ENCODE measurements around the gene NCK1.
A peak's percentile ranks its signal among the peaks of the same experiment; 100 is the strongest.

NCK1 gene

DNA sequence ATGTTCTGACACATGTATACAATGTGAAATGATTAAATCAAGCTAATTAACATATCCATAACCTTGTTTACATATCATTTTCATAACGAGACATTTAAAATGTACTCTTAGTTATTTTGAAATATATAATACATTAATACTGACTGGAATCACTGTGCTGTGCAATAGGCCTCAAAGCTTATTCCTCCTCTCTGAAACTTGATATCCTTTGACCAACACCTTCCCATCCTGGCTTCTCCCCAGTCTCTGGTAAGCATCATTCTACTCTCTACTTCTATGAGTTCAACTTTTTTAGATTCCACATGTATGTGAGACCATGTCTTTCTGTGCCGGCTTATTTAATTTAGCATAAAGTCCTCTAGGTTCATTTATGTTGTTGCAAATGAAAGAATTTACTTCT lies 48.7 kb downstream of the NCK1 start:
- DNase-seq = no peak

DNA sequence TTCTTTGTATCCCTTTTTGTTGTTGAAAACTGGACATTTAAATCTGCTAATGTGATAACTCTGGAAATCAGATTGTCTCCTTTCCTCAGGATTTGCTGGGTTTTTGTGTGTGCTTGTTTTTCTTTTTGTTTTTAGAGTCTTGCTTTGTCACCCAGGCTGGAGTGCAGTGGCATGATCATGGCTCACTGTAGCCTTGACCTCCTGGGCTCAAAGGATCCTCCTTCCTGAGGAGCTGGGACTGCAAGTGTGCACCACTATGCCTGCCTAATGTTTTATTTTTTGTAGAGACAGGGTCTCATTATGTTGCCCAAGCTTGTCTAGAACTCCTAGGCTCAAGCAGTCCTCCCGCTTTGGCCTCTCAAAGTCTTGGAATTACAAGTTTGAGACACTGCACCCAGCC lies 51.2 kb downstream of the NCK1 start:
- DNase-seq = no peak

DNA sequence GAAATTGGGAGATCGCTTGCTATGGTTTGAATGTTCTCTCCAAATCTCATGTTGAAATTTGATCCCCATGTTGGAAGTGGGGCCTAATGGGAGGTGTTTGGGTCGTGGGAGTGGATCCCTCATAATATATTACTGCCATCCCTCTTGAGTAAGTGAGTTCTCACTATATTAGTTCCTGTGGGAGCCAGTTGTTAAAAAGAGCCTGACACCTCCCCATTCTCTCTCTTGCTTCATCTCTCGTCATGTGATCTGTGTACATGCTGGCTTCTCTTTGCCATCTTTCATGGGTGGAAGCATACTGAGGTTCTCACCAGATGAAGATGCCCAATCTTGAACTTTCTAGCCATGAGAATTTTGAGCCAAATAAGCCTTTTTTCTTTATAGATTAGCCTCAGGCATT lies 52.7 kb downstream of the NCK1 start:
- DNase-seq = no peak

DNA sequence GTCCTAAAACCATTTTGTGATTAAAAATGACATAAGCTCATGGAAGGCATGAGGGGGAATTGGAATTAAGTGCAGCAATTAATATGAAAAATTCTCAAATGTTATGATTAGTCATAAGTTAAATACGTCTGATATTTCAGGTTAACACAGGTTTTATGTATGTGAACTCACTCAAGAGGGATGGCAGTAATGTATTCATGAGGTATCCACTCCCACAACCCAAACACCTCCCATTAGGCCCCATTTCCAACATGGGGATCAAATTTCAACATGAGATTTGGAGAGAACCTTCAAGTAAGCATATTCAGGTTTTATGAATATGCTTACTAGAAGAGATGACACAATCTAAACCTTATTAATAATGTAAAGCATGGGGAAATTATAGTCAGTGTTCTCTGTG lies 54.2 kb downstream of the NCK1 start:
- DNase-seq = no peak

DNA sequence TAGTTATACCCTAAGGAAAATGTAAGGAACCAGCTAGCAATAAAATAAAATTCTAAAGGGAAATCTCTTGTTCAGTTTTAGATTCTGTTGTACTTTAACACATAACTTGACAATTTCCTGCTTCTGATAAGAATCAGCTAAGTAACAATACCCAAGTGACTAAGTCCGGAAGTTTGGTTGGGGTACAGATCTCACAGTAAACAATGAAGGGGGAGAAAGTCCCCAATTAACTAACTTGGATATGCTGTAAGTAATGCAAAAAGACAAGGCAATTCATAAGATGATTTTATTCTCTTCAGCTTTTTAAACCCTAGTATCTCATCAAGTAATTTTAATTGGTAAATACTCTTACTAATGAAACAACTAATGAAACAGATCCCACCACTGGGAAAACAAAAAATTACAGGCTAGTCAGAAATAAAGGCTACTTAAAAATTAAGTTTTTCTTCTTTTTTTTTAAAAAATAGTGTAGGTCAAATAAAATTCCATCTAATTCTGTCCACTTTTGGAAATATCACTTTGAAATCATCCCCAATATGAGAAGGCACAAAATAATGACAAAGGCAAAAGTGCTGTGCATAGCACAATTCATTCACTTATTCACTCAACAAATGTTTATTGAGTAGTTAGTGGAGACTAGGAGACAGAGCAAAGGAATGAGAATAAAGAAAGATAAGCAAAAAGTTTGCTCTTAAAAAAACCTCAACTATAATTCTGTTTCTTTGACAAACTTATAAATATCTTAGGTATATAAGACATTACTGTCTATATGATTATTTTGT lies 58.0 kb downstream of the NCK1 start:
- DNase-seq = no peak

DNA sequence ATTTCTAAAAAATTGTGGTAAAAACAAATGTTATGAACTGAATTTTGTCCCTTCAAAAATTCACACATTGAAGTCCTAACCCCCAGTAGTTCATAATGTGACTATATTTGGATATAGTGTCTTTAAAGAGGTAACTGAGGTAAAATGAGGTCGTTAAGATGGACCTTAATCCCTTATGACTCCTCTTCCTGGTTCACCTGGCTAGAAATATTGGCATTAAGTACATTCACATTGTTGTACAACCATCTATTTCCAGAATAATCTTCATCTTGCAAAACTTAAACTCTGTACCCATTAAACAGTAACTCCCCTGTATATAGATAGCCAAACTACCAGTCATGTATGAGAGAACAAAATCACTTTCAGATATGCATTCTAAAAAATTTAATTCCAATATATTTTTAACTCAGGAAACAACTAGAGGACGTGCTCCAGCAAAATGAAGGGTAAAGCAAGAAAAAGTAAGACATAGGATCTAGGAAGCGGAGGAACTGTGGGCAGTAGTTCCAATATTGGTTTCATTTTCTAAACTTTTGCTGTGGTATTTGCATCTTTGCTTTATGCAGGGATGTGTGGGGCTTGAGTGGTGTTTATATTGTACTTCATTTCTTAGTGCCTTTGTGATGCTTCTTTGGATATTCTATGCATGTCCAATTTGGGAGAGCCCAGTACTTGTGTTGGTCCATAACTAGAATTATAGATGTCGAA lies 59.0 kb downstream of the NCK1 start:
- DNase-seq = no peak

DNA sequence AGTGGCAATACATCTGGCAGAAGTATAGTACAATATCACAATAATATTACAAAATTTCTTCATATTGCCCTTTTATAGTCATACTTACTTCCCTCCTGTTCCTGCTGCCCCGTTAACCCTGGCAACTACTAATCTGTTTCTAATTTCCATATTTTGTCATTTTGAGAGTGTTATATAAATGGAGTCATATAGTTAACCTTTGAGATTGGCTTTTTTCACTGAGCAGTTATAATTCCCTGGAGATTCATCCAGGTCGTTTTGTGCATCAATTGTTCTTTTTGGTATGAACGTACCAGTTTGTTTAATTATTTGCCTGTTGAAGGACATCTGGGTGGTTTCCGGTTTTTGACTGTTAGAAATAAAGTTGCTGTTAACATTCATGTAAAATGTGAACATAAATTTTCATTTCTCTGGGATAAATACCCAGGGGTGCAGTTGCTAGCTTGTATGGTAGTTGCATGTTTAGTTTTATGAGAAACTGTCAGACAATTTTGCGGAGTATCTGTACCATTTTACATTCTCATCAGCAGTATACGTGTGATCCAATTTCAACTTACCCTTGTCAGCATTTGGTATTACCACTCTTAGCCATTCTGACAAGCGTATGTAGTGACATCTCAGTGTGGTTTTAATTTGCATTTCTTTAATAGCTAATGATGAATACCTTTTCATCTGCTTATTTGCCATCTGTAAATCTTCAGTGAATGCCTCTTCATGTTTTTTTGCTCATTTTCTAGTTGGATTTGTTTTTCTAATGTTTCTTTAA lies 63.6 kb downstream of the NCK1 start:
- DNase-seq = no peak

DNA sequence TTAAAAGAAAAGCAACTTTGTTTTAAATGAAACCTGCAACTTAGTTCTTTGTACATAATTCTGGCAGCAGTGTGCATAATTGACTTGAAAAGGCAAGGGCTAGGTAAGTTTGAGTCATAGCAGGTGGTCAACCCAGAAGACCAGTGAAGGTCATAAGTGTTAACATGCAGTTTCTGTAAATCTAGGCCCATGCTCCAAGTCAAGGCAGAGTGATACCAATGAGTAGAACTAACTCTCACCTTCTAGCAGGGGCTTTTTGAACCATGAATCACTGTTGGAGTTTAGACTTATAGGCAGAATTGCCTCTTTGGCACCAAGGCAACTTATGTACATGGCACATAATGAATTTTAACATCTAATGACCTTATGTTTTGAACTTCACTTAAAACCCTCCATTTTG lies 66.2 kb downstream of the NCK1 start:
- DNase-seq = no peak

DNA sequence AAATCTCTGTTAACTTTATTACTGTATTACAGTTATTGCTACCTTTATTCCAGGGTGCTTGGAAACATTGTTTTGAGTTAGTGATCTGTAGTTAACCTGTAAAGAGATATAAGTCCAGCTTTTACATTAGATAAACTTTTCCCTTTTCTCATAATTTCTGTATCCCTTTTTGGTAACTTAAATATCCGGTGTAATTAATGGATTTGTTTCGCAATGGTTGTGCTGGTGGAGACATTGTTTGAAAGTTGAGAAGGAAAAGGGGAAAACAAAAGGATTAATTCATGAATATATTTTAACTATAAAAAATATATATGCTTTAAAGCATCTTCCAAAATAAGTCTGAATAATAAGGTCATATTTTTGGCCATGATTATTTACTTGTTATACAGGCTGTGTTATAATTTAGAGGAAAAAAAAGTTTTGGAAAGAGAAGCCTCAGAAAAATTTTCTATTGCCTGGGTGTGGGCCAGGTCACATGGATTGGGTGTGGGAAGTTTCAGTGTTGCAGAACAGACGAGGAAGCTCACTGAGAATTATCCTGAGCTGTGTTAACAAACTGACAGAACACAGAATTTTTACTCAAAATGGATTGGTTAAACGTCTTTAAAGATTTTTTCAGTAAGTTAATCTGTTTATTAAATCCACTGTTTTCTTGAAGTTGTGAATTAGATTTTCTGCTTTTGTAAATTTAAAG lies 68.1 kb downstream of the NCK1 start:
- DNase-seq = no peak

DNA sequence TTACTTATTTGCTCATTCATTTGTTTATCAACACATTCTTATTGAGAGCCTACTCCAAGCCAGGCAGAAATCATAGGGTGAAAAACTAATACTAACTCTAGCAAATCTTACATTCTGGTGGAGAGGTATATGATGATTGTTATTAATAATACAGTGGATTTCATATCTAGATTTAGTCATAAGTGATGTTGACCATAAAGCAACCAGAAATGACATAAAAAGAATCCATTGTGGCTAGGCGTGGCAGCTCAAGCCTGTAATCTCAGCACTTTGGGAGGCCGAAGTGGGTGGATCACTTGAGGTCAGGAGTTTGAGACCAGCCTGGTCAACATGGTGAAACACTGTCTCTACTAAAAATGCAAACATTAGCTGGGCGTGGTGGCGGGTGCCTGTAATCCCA lies 69.6 kb downstream of the NCK1 start:
- no peak for DNase-seq

DNA sequence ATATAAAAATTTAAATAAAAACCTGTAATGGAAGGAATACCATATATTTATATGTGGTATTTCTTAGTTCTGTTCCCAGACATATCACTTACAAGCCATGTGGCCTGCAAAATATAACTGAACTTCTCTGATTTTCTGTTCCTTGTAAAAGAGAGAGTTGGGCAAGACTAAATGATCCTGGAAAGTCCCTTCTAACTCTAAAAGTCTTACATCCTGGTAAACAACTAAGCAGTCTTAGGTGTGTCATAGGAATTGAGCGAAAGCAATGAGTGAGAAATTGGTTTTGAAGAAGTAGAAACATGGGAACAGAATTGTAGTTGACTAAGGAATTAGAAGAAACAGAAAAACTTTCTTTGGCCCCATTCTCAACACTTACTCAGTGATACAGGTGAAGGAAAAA lies 70.5 kb downstream of the NCK1 start:
- DNase-seq = peak; percentile 13

DNA sequence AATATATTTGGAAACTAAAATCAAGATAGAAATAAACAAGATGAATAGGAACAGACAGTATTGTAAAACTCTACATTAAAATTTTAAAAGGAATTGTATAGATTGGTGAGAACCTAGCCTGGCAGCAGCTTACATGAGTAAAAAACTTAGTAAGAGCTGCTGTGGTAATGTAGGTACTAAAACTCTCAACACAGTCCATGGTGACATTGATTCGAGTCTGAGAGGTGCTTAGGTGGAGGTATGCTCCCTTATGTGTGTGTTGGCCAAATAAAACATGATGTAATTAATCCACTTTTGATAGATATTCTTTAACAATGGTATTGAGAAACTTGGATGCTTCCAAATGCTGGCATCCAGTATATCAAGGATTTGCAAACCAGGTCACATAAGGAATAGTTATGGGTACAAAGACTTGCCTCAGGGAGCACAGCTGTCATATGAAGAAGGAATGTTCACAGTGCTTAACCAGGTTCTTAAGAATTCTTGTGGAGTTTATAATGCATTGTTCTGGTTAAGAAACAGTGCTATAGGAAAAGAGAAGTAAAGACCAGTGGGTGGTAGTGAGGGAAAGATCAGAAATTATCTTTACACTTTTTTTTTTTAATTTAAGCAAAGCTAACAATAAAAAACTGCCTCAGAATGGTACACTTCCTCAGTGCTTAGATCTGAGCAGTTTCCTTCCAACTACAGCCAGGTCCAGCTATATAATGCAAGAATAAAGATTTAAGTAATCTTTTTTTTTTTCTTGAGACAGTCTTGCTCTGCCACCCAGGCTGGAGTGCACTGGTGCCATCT lies 71.2 kb downstream of the NCK1 start:
- DNase-seq = no peak

DNA sequence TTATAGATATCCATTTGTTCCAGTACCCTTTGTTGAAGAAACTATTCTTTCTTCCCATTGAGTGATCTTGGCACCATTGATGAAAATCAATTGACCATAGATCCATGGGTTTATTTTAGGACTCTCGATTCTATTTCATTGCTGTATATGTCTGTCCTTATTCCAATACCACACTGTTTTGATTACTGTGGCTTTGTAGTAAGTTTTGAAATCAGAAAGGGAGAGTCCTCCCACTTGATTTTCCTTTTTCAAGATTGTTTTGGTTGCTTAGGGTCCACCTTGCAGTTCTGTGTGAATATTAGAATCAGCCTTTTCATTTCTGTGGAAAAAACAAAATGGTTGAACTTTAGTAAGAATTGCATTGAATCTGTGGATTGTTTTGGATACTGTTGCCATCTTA lies 75.2 kb downstream of the NCK1 start:
- no peak for DNase-seq

DNA sequence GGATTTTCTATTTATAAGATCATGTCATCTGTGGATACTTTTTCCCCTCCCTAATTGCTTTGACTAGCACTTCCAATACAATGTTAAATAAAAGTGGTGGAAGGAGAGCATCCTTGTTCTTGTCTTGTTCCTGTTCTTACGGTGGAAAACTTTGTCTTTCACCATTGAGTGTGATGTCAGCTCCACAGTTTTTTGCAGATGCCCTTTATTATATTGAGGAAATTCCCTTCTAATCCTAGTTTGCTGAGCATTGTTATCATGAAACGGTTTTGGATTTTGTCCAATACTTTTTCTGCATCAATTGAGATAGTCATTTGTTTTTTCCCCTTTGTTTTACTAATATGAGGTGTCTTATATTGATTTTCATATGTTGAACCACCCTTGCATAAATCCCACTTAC lies 75.8 kb downstream of the NCK1 start:
- no peak for DNase-seq

DNA sequence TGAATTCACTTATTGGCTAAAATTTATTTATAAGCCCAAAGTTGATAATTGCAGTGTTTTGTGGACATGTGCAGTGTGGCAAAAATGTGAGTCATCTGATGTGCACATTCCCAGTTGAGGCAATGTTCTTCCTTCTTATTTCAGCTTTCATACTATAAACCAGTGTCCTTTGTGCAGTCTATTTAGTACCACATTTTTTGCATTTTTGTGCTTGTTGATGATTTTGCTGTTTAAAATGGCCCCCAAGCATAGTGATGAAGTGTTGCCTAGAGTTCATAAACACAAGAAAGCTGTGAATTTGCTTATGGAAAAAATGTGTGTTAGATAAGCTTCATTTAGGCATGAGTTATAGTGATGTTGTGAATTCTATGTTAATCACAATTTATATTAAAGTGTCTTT lies 76.3 kb downstream of the NCK1 start:
- no peak for DNase-seq

DNA sequence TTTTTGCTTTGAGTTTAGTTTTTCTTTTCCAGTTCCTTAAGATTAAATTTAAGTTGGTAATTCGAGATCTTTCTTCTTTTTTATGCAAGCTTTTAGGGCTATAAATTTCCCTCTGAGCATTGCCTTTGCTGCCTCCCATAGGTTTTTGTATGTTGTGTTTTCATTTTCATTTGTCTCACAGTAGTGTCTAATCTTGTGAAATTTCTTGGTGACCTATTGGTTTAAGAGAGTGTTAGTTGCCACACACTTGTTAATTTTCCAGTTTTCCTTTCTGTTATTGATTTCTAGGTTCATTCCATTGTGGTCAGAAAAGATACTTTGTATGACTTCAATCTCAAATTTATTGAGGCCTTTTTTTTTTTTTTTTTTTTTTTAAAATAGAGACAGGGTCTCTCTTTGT lies 77.5 kb downstream of the NCK1 start:
- no peak for DNase-seq

DNA sequence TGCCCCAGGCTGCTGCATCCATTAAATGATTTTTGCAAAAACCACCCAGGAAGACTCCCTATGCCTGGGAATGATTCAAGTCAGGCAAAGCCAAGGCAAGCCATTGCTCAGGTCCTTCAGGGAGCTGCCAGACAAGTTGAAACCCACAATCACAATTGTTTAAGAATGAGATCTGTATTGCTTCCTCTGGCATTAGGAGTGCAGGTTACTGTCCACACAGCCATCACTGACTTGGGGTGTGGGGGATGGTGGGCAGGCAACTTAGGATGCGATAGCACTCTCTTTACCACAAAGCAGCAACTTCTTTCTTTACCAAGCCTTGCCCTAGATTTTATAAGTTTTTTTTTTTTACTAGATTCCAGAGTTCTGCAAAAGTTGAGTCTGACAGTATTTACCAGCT lies 80.8 kb downstream of the NCK1 start:
- no peak for DNase-seq

DNA sequence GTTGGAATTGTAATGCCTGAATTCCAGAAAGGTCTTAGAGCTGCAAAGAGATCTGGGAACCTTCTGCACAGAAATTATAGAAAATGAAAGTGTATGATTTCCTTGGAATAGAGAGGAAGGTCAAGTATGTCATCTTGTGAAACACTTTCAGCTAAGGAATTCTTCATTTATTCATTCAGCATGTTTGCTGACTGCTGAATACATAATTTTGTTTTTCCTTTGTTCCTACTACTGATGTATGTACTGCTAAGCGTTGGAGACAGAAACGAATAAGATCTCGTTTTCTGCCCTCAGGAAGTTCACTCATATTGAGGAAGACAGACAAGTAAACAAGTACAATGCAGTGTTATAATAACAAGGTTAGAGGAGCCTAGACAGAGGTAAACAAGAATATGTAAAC lies 81.4 kb downstream of the NCK1 start:
- DNase-seq = no peak

DNA sequence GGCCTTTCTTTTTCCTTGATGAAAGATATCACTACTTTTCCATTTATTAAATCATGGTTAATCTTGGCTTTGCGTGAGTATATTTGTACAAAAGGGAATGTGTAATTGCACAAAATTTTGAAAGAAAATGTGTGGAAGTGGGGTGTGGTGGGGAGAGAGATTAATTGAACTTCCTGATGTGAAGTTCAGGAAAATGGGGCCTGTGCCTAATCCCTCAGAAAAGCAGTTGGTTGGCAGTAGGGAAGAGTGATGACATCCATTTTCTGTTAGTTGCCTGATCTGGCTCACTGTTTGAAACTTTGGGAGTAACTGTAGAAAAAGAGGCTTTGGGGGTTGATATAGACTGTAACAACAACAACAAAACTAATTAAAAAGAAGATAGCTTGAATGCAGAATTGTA lies 85.0 kb downstream of the NCK1 start:
- no peak for DNase-seq

DNA sequence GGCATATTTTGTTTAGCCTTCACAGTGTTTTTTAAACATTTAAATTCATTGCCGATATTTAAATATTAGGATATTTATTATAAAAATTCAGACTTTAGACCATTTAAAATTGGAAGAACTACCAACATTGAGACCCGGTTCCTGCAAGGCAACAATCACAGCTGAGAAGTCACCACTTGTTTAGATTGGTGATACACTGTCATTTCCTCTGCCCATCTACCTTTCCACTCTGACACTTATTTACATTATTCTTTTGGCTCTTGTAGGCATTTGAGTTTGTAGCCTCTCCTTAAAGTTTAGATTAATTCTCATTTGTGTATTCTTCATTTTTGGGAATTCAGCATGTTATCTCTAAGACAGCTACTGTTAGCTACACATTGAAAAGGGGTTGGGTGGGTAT lies 85.5 kb downstream of the NCK1 start:
- no peak for DNase-seq

DNA sequence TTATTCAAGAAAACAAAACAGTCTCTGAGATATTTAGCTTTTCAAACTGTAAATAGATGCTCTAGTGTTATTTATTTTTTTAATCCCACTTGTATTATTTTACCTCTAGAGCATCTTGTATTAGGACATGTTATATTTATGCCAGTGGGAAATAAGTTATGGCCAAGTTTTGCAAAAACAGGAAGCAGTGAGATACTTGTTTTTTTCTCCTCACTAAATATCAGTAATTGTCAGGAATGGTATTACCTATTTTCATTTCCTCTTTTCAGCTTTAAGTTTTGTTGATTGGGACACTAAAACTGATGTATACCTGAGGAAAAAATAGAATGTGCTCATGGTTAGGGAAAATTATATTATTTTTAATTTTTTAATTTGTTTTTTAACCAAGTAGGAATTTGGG lies 87.1 kb downstream of the NCK1 start:
- DNase-seq = no peak

DNA sequence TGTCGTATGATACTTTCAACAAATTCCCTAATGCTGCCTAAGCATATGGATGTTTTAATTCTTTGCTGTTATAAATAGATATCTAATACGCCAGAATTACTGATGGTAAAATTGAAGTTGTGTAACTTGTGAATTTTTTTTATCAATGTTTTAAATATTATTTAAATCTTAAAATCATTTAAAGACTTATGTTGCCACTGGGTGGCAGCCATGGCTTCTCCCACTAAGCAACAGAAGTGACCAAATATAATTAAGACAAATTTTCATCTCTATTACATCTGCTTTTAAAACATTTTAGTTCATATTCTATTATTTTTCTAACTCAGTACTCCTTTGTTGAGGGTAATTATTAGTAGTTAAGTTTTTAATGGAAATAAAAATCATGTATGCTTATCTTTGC lies 87.7 kb downstream of the NCK1 start:
- no peak for DNase-seq

DNA sequence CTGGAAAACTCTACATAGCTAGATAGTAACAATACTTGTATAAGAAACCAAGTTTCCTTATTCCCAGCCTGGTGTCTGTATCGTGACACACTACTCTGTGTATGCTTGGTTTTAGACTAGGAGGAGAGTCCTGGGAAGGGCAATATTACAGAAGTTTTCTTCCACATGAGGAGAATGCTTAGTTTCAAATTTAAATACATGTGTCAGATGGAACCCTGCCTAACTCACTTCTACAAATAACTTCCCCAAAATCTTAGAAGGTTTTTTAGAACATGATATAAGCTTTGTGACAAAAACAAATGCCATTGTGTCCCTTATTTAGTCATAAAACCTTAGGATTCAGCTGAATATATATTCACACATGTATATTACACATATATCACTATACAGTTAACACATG lies 88.6 kb downstream of the NCK1 start:
- DNase-seq = no peak

Measured in kidney glomerular epithelial cell (primary cell).